Activated CD4-positive, alpha-beta memory T cell treated with anti-CD3 and anti-CD28 coated beads, Interleukin-2, amount 10 ng/mL, durations not matched to agents 7 days and 5 days (primary cell): Measurements from ENCODE around the gene PLEKHG5. TPM values are rescaled to one million over a fixed set of nuclear protein-coding genes. Genes with fewer than 3 reads are reported as not detected.
"Not testable (repeated sequence)": the region's sequence is repeated elsewhere in the genome, so short reads cannot be mapped to it uniquely, and the experiment has no call there.

Experiments
- CTCF ChIA-PET: fragments of 350-600 bp; sonication (Branson Sonifier 250); formaldehyde crosslinking; loops from one replicate; lab custom pipeline; 2021; ENCODE audit warnings: antibody characterized with exemption, inconsistent platforms; lab: Charles Lee
- POLR2A ChIA-PET: fragments of 350-600 bp; sonication (Branson Sonifier 250); formaldehyde crosslinking; loops from one replicate; lab custom pipeline; 2021; ENCODE audit warnings: antibody characterized with exemption; lab: Charles Lee
- DNase-seq: peaks from one replicate; pipeline ENCODE4 v3.0.0-alpha.2; 2020
- H3K27ac Mint-ChIP-seq: one replicate; pipeline ENCODE4 v1.8.0; 2021; ENCODE audit warnings: mild to moderate bottlenecking, mixed read lengths
- H3K27me3 Mint-ChIP-seq: one replicate; pipeline ENCODE4 v1.8.0; 2021; ENCODE audit warnings: mixed read lengths
- H3K36me3 Mint-ChIP-seq: one replicate; pipeline ENCODE4 v1.8.0; 2021; ENCODE audit warnings: low read depth, mixed read lengths
- H3K4me1 Mint-ChIP-seq: one replicate; pipeline ENCODE4 v1.8.0; 2021; ENCODE audit warnings: mixed read lengths
- H3K4me3 Mint-ChIP-seq: one replicate; pipeline ENCODE4 v1.8.0; 2021; ENCODE audit warnings: mild to moderate bottlenecking, mixed read lengths
- H3K9me3 Mint-ChIP-seq: one replicate; pipeline ENCODE4 v1.8.0; 2021; ENCODE audit warnings: mixed read lengths
- total RNA-seq, 2 experiments: library from RNA; stranded (reverse); gene quantifications; one replicate each; pipeline ENCODE4 v1.2.3, GENCODE V29; 2021

The PLEKHG5 gene
- total RNA-seq, 2 experiments from 2014 or later: 1.7 to 2.3 TPM

GRCh38 chr1:6463120-6463412 is 28.4 kb downstream of the PLEKHG5 start:
- no peak for DNase-seq
- peaks cover 54% of the 10 kb centered on the region for H3K4me1 Mint-ChIP-seq
- POLR2A ChIA-PET: interaction anchor here (0.8 to 2.1 kb wide), 6 partner anchors 10 to 137 kb away, joined by 3 to 6 read pairs (median 3); no protein-coding TSS in a partner anchor
- H3K27me3 Mint-ChIP-seq: no peaks in the 10 kb centered on the region
- H3K9me3 Mint-ChIP-seq: no peaks in the 10 kb centered on the region
- peak overlapping the region; percentile 52 for H3K27ac Mint-ChIP-seq
- H3K36me3 Mint-ChIP-seq: peaks cover 38% of the 10 kb centered on the region
- H3K4me3 Mint-ChIP-seq: peak overlapping the region; percentile 31
- CTCF ChIA-PET: interaction anchor here (0.5 to 1.7 kb wide), 6 partner anchors 9 to 77 kb away, joined by 3 to 7 read pairs (median 4); no protein-coding TSS in a partner anchor

GRCh38 chr1:6462412-6463119 is 28.9 kb downstream of the PLEKHG5 start:
- Mint-ChIP-seq H3K36me3 (peaks cover 38% of the 10 kb centered on the region), H3K27ac (peak overlapping the region; percentile 68), H3K27me3 (no peaks in the 10 kb centered on the region), H3K4me3 (peak overlapping the region; percentile 28), H3K4me1 (peaks cover 54% of the 10 kb centered on the region), H3K9me3 (no peaks in the 10 kb centered on the region)
- no peak for DNase-seq
- ChIA-PET CTCF (interaction anchor here (0.5 to 1.7 kb wide), 4 partner anchors 8 to 78 kb away, joined by 3 to 7 read pairs (median 4); no protein-coding TSS in a partner anchor), POLR2A (interaction anchor here (0.8 to 1.5 kb wide), 6 partner anchors 9 to 137 kb away, joined by 3 read pairs; no protein-coding TSS in a partner anchor)

GRCh38 chr1:6461538-6462411 is 29.7 kb downstream of the PLEKHG5 start:
- Mint-ChIP-seq H3K4me1 (peaks cover 54% of the 10 kb centered on the region), H3K4me3 (peak overlapping the region; percentile 28), H3K36me3 (peaks cover 38% of the 10 kb centered on the region), H3K27ac (peak overlapping the region; percentile 68), H3K9me3 (no peaks in the 10 kb centered on the region), H3K27me3 (peaks cover 7% of the 10 kb centered on the region)
- no peak for DNase-seq
- CTCF ChIA-PET: no interaction called here
- POLR2A ChIA-PET: interaction anchor here (0.8 to 1.4 kb wide), 2 partner anchors 10 to 19 kb away, joined by 3 read pairs; no protein-coding TSS in a partner anchor

- Mint-ChIP-seq H3K36me3 (peaks cover 38% of the 10 kb centered on the region), H3K9me3 (no peaks in the 10 kb centered on the region), H3K4me3 (peak overlapping the region; percentile 74), H3K27me3 (peaks cover 14% of the 10 kb centered on the region), H3K27ac (peak overlapping the region; percentile 92), H3K4me1 (peaks cover 51% of the 10 kb centered on the region)
- POLR2A ChIA-PET: interaction anchor here (1.1 to 2.0 kb wide), 6 partner anchors 11 to 143 kb away, joined by 4 to 15 read pairs (median 6); no protein-coding TSS in a partner anchor
- CTCF ChIA-PET: interaction anchor here (1.0 to 2.0 kb wide), 5 partner anchors 11 to 240 kb away, joined by 3 to 8 read pairs (median 6); partner anchors contain the start of gene DNAJC11
- no peak for DNase-seq
These were observed 30.4 kb downstream of the PLEKHG5 start for GRCh38 chr1:6461051-6461530.

- H3K36me3 Mint-ChIP-seq: peaks cover 37% of the 10 kb centered on the region
- peak overlapping the region; percentile 74 for H3K4me3 Mint-ChIP-seq
- CTCF ChIA-PET: interaction anchor here (0.5 to 2.1 kb wide), 15 partner anchors 12 to 241 kb away, joined by 3 to 9 read pairs (median 4); partner anchors contain the start of gene DNAJC11
- DNase-seq: peak; percentile 90
- POLR2A ChIA-PET: interaction anchor here (0.7 to 2.0 kb wide), 19 partner anchors 10 to 468 kb away, joined by 3 to 15 read pairs (median 4); partner anchors contain the start of genes ICMT, NPHP4 and ZBTB48
- peaks cover 19% of the 10 kb centered on the region for H3K27me3 Mint-ChIP-seq
- H3K9me3 Mint-ChIP-seq: no peaks in the 10 kb centered on the region
- H3K27ac Mint-ChIP-seq: peak overlapping the region; percentile 92
- H3K4me1 Mint-ChIP-seq: peaks cover 51% of the 10 kb centered on the region
These were observed 31.0 kb downstream of the PLEKHG5 start for GRCh38 chr1:6460301-6461050.

- H3K27ac Mint-ChIP-seq: peak overlapping the region; percentile 92
- H3K9me3 Mint-ChIP-seq: no peaks in the 10 kb centered on the region
- H3K36me3 Mint-ChIP-seq: peaks cover 35% of the 10 kb centered on the region
- H3K4me3 Mint-ChIP-seq: peak overlapping the region; percentile 74
- peak; percentile 73 for DNase-seq
- ChIA-PET CTCF (interaction anchor here (0.5 to 2.1 kb wide), 16 partner anchors 12 to 466 kb away, joined by 3 to 9 read pairs (median 4); partner anchors contain the start of gene DNAJC11), POLR2A (interaction anchor here (0.7 to 2.0 kb wide), 20 partner anchors 9 to 467 kb away, joined by 3 to 15 read pairs (median 4); partner anchors contain the start of genes ICMT, NPHP4 and ZBTB48)
- peaks cover 51% of the 10 kb centered on the region for H3K4me1 Mint-ChIP-seq
- H3K27me3 Mint-ChIP-seq: peaks cover 19% of the 10 kb centered on the region
These were observed 31.6 kb downstream of the PLEKHG5 start for GRCh38 chr1:6459850-6460265.

GRCh38 chr1:6456800-6457466 is 34.5 kb downstream of the PLEKHG5 start:
- Mint-ChIP-seq H3K9me3 (no peaks in the 10 kb centered on the region), H3K36me3 (peaks cover 11% of the 10 kb centered on the region), H3K27me3 (peaks cover 38% of the 10 kb centered on the region), H3K27ac (no peak overlapping the region), H3K4me3 (no peak overlapping the region), H3K4me1 (peaks cover 36% of the 10 kb centered on the region)
- ChIA-PET POLR2A (no interaction called here), CTCF (interaction anchor here (0.6 to 1.2 kb wide), 3 partner anchors 9 to 256 kb away, joined by 3 read pairs; partner anchors contain the start of gene TNFRSF25)
- no peak for DNase-seq

GRCh38 chr1:6455752-6456520 is 35.5 kb downstream of the PLEKHG5 start:
- H3K9me3 Mint-ChIP-seq, POLR2A ChIA-PET, H3K27ac Mint-ChIP-seq, H3K36me3 Mint-ChIP-seq, DNase-seq, H3K4me3 Mint-ChIP-seq: not testable (repeated sequence)
- Mint-ChIP-seq H3K4me1 (peaks cover 26% of the 10 kb centered on the region), H3K27me3 (peaks cover 43% of the 10 kb centered on the region)
- CTCF ChIA-PET: interaction anchor here (1.6 kb wide), 1 partner anchor 34 kb away, joined by 4 read pairs; no protein-coding TSS in a partner anchor

GRCh38 chr1:6454856-6455751 is 36.4 kb downstream of the PLEKHG5 start:
- ChIA-PET CTCF (interaction anchor here (0.9 to 1.6 kb wide), 4 partner anchors 8 to 35 kb away, joined by 3 to 4 read pairs (median 4); no protein-coding TSS in a partner anchor), POLR2A (interaction anchor here (1.2 to 1.6 kb wide), 2 partner anchors 10 to 219 kb away, joined by 3 to 6 read pairs; partner anchors contain the start of genes ICMT and TNFRSF25)
- no peaks in the 10 kb centered on the region for H3K36me3 Mint-ChIP-seq
- H3K9me3 Mint-ChIP-seq: no peaks in the 10 kb centered on the region
- peaks cover 18% of the 10 kb centered on the region for H3K4me1 Mint-ChIP-seq
- no peak overlapping the region for H3K4me3 Mint-ChIP-seq
- H3K27ac Mint-ChIP-seq: no peak overlapping the region
- peak; percentile 38 for DNase-seq
- peaks cover 50% of the 10 kb centered on the region for H3K27me3 Mint-ChIP-seq
